ENCODE data around the gene C1orf21.

C1orf21 gene

GRCh38 chr1:184630679-184631060 lies 243.8 kb downstream of the C1orf21 start:
- DNase-seq (ENCODE audit: low read depth), result no peak

GRCh38 chr1:184632415-184633175 lies 245.8 kb downstream of the C1orf21 start:
- DNase-seq (ENCODE audit: low read depth), result no peak

- no peak for DNase-seq (ENCODE audit: low read depth)
Measured at GRCh38 chr1:184633785-184634184, 247.0 kb downstream of the C1orf21 start.

- no peak for DNase-seq (ENCODE audit: low read depth)
Measured at GRCh38 chr1:184634296-184634695, 247.5 kb downstream of the C1orf21 start.

- no peak for DNase-seq (ENCODE audit: low read depth)
Measured at GRCh38 chr1:184635347-184635979, 248.6 kb downstream of the C1orf21 start.

- no peak for DNase-seq (ENCODE audit: low read depth)
Measured at GRCh38 chr1:184635980-184636431, 249.2 kb downstream of the C1orf21 start.

GRCh38 chr1:184637664-184638240 lies 250.9 kb downstream of the C1orf21 start:
- DNase-seq (ENCODE audit: low read depth), result no peak

GRCh38 chr1:184639205-184639604 lies 252.4 kb downstream of the C1orf21 start:
- DNase-seq (ENCODE audit: low read depth), result no peak

- DNase-seq (ENCODE audit: low read depth), result no peak
Measured at GRCh38 chr1:184640505-184640904, 253.7 kb downstream of the C1orf21 start.

- no peak for DNase-seq (ENCODE audit: low read depth)
Measured at GRCh38 chr1:184641894-184642293, 255.1 kb downstream of the C1orf21 start.

GRCh38 chr1:184643661-184644060 lies 256.8 kb downstream of the C1orf21 start:
- no peak for DNase-seq (ENCODE audit: low read depth)

- DNase-seq (ENCODE audit: low read depth), result no peak
Measured at GRCh38 chr1:184644771-184645170, 257.9 kb downstream of the C1orf21 start.

GRCh38 chr1:184646178-184646701 lies 259.4 kb downstream of the C1orf21 start:
- no peak for DNase-seq (ENCODE audit: low read depth)

GRCh38 chr1:184646824-184647223 lies 260.0 kb downstream of the C1orf21 start:
- DNase-seq (ENCODE audit: low read depth), result no peak

GRCh38 chr1:184647471-184647870 lies 260.6 kb downstream of the C1orf21 start:
- DNase-seq (ENCODE audit: low read depth), result no peak

GRCh38 chr1:184648160-184648855 lies 261.5 kb downstream of the C1orf21 start:
- no peak for DNase-seq (ENCODE audit: low read depth)

- no peak for DNase-seq (ENCODE audit: low read depth)
Measured at GRCh38 chr1:184648856-184649201, 262.0 kb downstream of the C1orf21 start.

- DNase-seq (ENCODE audit: low read depth), result no peak
Measured at GRCh38 chr1:184649451-184649888, 262.6 kb downstream of the C1orf21 start.

GRCh38 chr1:184650177-184650866 lies 263.5 kb downstream of the C1orf21 start:
- DNase-seq (ENCODE audit: low read depth), result no peak

- DNase-seq (ENCODE audit: low read depth), result no peak
Measured at GRCh38 chr1:184655185-184655584, 268.4 kb downstream of the C1orf21 start.

GRCh38 chr1:184656221-184656620 lies 269.4 kb downstream of the C1orf21 start:
- no peak for DNase-seq (ENCODE audit: low read depth)

- no peak for DNase-seq (ENCODE audit: low read depth)
Measured at GRCh38 chr1:184658055-184658454, 271.2 kb downstream of the C1orf21 start.

Data from fibroblast of gingiva (primary cell).